ENCODE data around the gene RAD18. TPM values are rescaled to one million over a fixed set of nuclear protein-coding genes. Genes with fewer than 3 reads are reported as not detected.

RAD18 gene
- total and polyA plus RNA-seq, 9 of the 15 experiments (the other 6 are each of a cell fraction or from before 2014, with no cell fraction given): 19.2 to 49.4 (median 34.4) TPM

DNA sequence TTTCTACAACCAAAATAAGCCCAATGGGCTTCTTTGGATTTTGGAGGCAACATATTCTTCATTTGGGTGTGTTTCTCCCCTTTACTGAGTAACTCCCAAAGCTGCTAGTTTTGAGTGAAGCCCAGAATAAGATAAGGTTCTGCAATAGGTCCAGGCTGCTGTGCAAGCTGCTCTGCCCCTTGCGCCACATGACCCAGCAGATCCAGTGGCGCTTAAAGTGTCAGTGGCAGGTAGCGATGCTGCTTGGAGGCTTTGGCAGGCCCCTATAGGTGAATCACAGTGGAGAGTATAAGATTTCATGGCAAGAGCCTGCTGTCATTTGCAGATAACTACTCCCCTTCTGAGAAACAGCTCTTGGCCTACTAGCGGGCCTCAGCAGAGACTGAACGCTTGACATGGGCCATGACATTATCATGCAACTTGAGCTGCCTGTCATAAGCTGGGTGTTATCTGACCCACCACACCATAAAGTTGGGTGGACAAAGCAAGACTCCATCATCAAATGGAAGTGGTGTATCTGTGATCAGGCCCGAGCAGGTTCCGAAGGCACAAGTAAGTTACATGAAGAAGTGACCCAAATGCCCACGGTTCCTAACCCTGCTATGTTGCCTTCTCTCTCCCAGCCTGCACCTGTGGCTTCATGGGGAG is 105.4 kb downstream of the RAD18 start (continued):
- TF ChIP-seq ZNF609 (CRISPR knock-in tag; IDR thresholded peaks at IDR 0.05; ENCODE audit: borderline replicate concordance) (no peak), ZNF324 (CRISPR knock-in tag; IDR thresholded peaks at IDR 0.05) (no peak), ZNF316 (IDR thresholded peaks at IDR 0.05) (no peak), CC2D1A (IDR thresholded peaks at IDR 0.05) (peak; percentile 86; the same call in 1 of the 2 replicates), E4F1 (CRISPR knock-in tag; IDR thresholded peaks at IDR 0.05; ENCODE audit: borderline replicate concordance) (no peak), ZBTB7A (IDR thresholded peaks at IDR 0.05; ENCODE audit: borderline replicate concordance, control insufficient read depth, low read depth, low read length) (no peak), BCLAF1 (IDR thresholded peaks at IDR 0.05; ENCODE audit: borderline replicate concordance in 1 of 2, control insufficient read depth in 1 of 2, low read depth in 2 of 2, low read length in 1 of 2) (no peak)
- TF ChIP-seq, protein P1, sequence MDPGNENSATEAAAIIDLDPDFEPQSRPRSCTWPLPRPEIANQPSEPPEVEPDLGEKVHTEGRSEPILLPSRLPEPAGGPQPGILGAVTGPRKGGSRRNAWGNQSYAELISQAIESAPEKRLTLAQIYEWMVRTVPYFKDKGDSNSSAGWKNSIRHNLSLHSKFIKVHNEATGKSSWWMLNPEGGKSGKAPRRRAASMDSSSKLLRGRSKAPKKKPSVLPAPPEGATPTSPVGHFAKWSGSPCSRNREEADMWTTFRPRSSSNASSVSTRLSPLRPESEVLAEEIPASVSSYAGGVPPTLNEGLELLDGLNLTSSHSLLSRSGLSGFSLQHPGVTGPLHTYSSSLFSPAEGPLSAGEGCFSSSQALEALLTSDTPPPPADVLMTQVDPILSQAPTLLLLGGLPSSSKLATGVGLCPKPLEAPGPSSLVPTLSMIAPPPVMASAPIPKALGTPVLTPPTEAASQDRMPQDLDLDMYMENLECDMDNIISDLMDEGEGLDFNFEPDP (CRISPR knock-in tag; IDR thresholded peaks at IDR 0.05): no peak
- TF ChIP-seq, protein P2, sequence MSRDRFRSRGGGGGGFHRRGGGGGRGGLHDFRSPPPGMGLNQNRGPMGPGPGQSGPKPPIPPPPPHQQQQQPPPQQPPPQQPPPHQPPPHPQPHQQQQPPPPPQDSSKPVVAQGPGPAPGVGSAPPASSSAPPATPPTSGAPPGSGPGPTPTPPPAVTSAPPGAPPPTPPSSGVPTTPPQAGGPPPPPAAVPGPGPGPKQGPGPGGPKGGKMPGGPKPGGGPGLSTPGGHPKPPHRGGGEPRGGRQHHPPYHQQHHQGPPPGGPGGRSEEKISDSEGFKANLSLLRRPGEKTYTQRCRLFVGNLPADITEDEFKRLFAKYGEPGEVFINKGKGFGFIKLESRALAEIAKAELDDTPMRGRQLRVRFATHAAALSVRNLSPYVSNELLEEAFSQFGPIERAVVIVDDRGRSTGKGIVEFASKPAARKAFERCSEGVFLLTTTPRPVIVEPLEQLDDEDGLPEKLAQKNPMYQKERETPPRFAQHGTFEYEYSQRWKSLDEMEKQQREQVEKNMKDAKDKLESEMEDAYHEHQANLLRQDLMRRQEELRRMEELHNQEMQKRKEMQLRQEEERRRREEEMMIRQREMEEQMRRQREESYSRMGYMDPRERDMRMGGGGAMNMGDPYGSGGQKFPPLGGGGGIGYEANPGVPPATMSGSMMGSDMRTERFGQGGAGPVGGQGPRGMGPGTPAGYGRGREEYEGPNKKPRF (IDR thresholded peaks at IDR 0.05; ENCODE audit: low read depth, low read length): no peak
